PC-9 (cell line): ENCODE measurements around the gene ENPP6. TPM values are rescaled to one million over a fixed set of nuclear protein-coding genes. Genes with fewer than 3 reads are reported as not detected.
A peak's percentile ranks its signal among the peaks of the same experiment; 100 is the strongest.

Experiments used
- BruUV-seq: library from RNA; stranded (reverse); fragments of 400-500 nt; replicated peaks from 2 replicates; lab custom pipeline; 2021; lab: Mats Ljungman, UMichigan
- CTCF ChIA-PET: fragments of 300-600 bp; sonication (Branson Sonifier 250); formaldehyde crosslinking; loops from one replicate; lab custom pipeline; 2022; ENCODE audit warnings: antibody characterized with exemption; lab: Charles Lee
- POLR2A ChIA-PET: fragments of 300-600 bp; sonication (Branson Sonifier 250); formaldehyde crosslinking; loops from one replicate; lab custom pipeline; 2022; ENCODE audit warnings: antibody characterized with exemption; ENCODE audit not compliant: unreplicated experiment; lab: Charles Lee
- DNase-seq, 2 experiments: peaks; one replicate each; pipeline versions ENCODE4 v3.0.0 to v3.0.0-alpha.2; 2015 to 2022; ENCODE audit warnings: mixed read lengths in 1 of 2
- H2AFZ ChIP-seq: fragments of 200-600 bp; sonication (generic); 2 replicates; pipeline ENCODE4 v1.8.1; 2017; ENCODE audit warnings: antibody characterized with exemption
- H3F3A ChIP-seq: fragments of 200-600 bp; sonication (generic); 2 replicates; pipeline ENCODE4 v1.8.1; 2017; ENCODE audit warnings: antibody characterized with exemption, mild to moderate bottlenecking, low read depth; ENCODE audit not compliant: insufficient read depth
- H3K27ac ChIP-seq: fragments of 200-600 bp; sonication (generic); 2 replicates; pipeline ENCODE4 v1.6.1; 2016; ENCODE audit warnings: mixed run types
- H3K27me3 ChIP-seq: fragments of 200-600 bp; sonication (generic); 2 replicates; pipeline ENCODE4 v1.6.1; 2016; ENCODE audit warnings: low read depth, mixed run types; ENCODE audit not compliant: insufficient read depth
- H3K36me3 ChIP-seq: fragments of 200-600 bp; sonication (generic); 2 replicates; pipeline ENCODE4 v1.6.1; 2016; ENCODE audit warnings: low read depth, mixed run types
- H3K4me1 ChIP-seq: fragments of 200-600 bp; sonication (generic); replicated peaks from 2 replicates; pipeline ENCODE4 v1.6.1; 2016; ENCODE audit warnings: mixed run types; ENCODE audit not compliant: insufficient read depth
- H3K4me2 ChIP-seq: fragments of 200-600 bp; sonication (generic); 2 replicates; pipeline ENCODE4 v1.6.1; 2017; ENCODE audit warnings: mixed run types
- H3K4me3 ChIP-seq: fragments of 200-600 bp; sonication (generic); 2 replicates; pipeline ENCODE4 v1.6.1; 2016; ENCODE audit warnings: mixed run types
- H3K79me2 ChIP-seq: fragments of 200-600 bp; sonication (generic); 2 replicates; pipeline ENCODE4 v1.6.1; 2017; ENCODE audit warnings: low read depth, mixed run types
- H3K9me2 ChIP-seq: fragments of 200-600 bp; sonication (generic); 2 replicates; pipeline ENCODE4 v1.8.1; 2017; ENCODE audit warnings: mild to moderate bottlenecking; ENCODE audit not compliant: insufficient read depth
- H3K9me3 ChIP-seq: fragments of 200-600 bp; sonication (generic); 2 replicates; pipeline ENCODE4 v1.8.1; 2016; ENCODE audit warnings: low read depth; ENCODE audit not compliant: insufficient read depth
- H4K20me1 ChIP-seq: fragments of 200-600 bp; sonication (generic); 2 replicates; pipeline ENCODE4 v1.8.1; 2017; ENCODE audit not compliant: insufficient read depth
- CTCF ChIP-seq: fragments of 200-600 bp; sonication (generic); conservative IDR thresholded peaks from 2 replicates; pipeline ENCODE4 v1.6.1; 2017; ENCODE audit warnings: mixed run types, antibody characterized with exemption, mild to moderate bottlenecking, moderate library complexity
- EZH2 ChIP-seq: fragments of 200-600 bp; sonication (generic); IDR thresholded peaks from 2 replicates; pipeline ENCODE4 v1.8.0; 2017; ENCODE audit warnings: antibody characterized with exemption, low read depth
- intact Hi-C: fragments of 100-400 bp; cut with micrococcal nuclease; formaldehyde crosslinking; loops from one replicate; pipeline ENCODE4 v1.10.0; 2022; ENCODE audit not compliant: unreplicated experiment
- total RNA-seq: library from RNA; stranded (reverse); gene quantifications from 2 replicates; pipeline ENCODE4 v1.2.3, GENCODE V29; 2021

Gene ENPP6
- total RNA-seq, 1 experiment from 2014 or later = not detected

- Histone ChIP-seq H4K20me1 (no peaks in the 10 kb centered on the region), H3K27me3 (no peaks in the 10 kb centered on the region), H3K4me1 (no peaks in the 10 kb centered on the region), H3K27ac (no peak overlapping the region), H3K4me2 (no peak overlapping the region), H3K79me2 (no peaks in the 10 kb centered on the region), H2AFZ (no peak overlapping the region), H3K4me3 (no peak overlapping the region), H3F3A (no peaks in the 10 kb centered on the region), H3K9me3 (no peaks in the 10 kb centered on the region), H3K9me2 (no peaks in the 10 kb centered on the region), H3K36me3 (no peaks in the 10 kb centered on the region)
- CTCF ChIA-PET = no interaction called here
- no peak for DNase-seq
- intact Hi-C loops = loop anchor here (5.0 kb wide), 1 partner anchor 85 kb away; no protein-coding TSS in a partner anchor
- BruUV-seq = no TSS peak
- no peak for TF ChIP-seq EZH2
- TF ChIP-seq CTCF = no peak
- POLR2A ChIA-PET = no interaction called here
Observed at GRCh38 chr4:184252136-184253071, 34.7 kb upstream of the ENPP6 start.

- Histone ChIP-seq H3K4me1 (no peaks in the 10 kb centered on the region), H3K4me2 (no peak overlapping the region), H3F3A (no peaks in the 10 kb centered on the region), H3K4me3 (no peak overlapping the region), H3K9me2 (no peaks in the 10 kb centered on the region), H2AFZ (no peak overlapping the region), H3K36me3 (no peaks in the 10 kb centered on the region), H3K27ac (no peak overlapping the region), H4K20me1 (no peaks in the 10 kb centered on the region), H3K9me3 (no peaks in the 10 kb centered on the region), H3K27me3 (no peaks in the 10 kb centered on the region), H3K79me2 (no peaks in the 10 kb centered on the region)
- POLR2A ChIA-PET = no interaction called here
- intact Hi-C loops = loop anchor here (5.0 kb wide), 1 partner anchor 84 kb away; no protein-coding TSS in a partner anchor
- TF ChIP-seq CTCF = no peak
- TF ChIP-seq EZH2 = no peak
- CTCF ChIA-PET = interaction anchor here (0.7 kb wide), 1 partner anchor 81 kb away, joined by 3 read pairs; no protein-coding TSS in a partner anchor
- BruUV-seq = no TSS peak
- DNase-seq = no peak
Observed at GRCh38 chr4:184251670-184251980, 34.0 kb upstream of the ENPP6 start.

GRCh38 chr4:184250795-184251669 lies 33.4 kb upstream of the ENPP6 start:
- Histone ChIP-seq H3K4me2 (no peak overlapping the region), H3K4me3 (no peak overlapping the region), H3K79me2 (no peaks in the 10 kb centered on the region), H3K27ac (no peak overlapping the region), H3K36me3 (no peaks in the 10 kb centered on the region), H3K9me3 (no peaks in the 10 kb centered on the region), H3K9me2 (no peaks in the 10 kb centered on the region), H3F3A (no peaks in the 10 kb centered on the region), H4K20me1 (no peaks in the 10 kb centered on the region), H3K4me1 (no peaks in the 10 kb centered on the region), H2AFZ (no peak overlapping the region), H3K27me3 (no peaks in the 10 kb centered on the region)
- peak in 1 of 2 experiments; percentile 40 for DNase-seq
- TF ChIP-seq CTCF = peak; percentile 72
- TF ChIP-seq EZH2 = no peak
- POLR2A ChIA-PET = no interaction called here
- BruUV-seq = no TSS peak
- CTCF ChIA-PET = interaction anchor here (0.7 kb wide), 1 partner anchor 80 kb away, joined by 3 read pairs; no protein-coding TSS in a partner anchor
- intact Hi-C loops = loop anchor here (1.0 to 5.0 kb wide), 2 partner anchors 84 to 411 kb away; no protein-coding TSS in a partner anchor
